ENCODE data around the gene BMP2K.

BMP2K gene

DNA sequence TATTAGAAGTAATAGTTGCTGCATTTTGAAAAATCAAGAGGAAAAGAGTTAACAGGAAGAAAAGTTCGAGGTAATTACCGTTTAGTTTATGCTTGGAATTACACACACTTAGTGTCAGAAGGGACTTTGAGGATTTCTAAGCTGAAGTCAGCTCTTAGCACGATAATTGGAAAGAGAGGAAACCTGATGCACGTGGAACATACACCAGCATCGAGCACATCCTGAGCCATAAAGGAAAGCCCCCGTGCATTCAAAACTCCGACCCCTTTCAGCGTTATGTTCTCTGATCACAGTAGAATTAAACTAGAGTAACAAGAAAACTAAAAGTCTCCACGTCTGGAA lies 163.5 kb downstream of the BMP2K start:
- DNase-seq, result no peak

DNA sequence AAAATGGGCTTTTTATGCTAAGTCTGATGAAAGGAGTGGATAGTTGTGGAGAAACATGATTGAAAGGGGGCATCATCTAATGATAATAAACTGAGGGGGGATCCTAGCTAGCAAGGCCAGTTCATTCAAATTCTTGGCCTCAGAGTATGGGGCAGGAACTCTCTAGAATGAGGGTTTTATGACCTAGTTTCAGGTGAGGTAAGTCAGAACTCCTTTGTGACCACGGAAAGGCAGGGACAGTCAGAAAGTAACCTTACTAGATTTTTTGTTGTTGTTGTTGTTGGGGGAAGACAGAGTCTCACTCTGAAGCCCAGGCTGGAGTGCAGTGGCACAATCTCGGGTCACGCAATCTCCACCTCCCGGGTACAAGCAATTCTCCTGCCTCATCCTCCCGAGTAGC lies 164.6 kb downstream of the BMP2K start:
- DNase-seq, result no peak

DNA sequence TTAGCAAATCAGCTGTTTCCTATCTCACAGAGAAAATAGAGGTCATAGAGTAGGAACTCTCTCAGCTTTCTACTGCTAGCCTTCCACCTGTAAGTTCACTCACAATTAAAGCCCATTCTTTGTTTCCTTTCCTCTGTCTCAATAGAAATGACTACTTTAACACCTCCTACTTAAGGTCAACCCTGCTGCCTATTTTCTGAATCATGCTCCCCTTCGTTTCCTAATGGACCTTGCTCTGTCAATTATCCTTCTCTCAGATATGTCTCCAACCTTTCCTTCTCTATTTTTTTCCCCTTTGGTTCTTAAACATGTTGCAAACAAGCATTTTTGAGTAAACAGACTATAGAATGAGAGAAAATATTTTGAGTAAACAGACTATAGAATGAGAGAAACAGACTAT lies 168.2 kb downstream of the BMP2K start:
- no peak for DNase-seq

DNA sequence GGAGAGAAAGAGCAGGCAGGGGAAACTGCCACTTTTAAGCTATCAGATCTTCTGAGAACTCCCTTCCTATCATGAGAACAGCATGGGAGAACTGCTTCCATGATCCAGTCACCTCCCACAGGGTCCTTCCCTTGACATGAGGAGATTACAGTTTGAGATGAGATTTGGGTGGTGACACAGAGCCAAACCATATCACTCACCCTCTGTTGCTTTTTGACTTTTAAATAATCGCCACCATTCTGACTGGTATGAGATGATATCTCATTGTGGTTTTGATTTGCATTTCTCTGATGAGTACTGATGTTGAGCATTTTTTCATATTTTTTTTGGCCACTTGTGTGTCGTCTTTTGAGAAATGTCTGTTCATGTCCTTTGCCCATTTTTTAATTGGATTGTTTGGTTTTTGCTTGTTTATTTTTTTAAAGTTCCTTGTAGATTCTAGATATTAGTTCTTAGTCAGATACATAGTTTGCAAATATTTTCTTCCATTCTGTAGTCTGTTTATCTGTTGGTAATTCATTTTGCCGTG lies 169.6 kb downstream of the BMP2K start:
- no peak for DNase-seq

DNA sequence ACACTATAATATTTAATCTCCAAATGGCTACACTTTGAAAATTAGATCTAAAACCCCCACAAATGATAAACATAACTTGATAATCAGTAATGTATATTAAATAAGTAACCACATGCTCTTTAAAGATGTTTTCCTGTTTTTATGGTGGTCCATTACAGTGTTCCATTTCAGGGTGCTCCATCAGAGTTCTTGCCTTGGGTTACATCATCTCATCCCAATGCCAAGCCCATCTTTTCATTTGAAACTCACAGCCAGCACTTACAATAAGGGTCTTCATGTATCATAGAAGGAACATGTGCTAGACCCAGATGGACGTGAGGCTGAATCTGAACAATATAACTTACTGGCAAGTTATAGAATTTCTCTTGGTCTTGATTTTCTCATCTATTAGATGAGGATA lies 173.6 kb downstream of the BMP2K start:
- peak; percentile 41 for DNase-seq

DNA sequence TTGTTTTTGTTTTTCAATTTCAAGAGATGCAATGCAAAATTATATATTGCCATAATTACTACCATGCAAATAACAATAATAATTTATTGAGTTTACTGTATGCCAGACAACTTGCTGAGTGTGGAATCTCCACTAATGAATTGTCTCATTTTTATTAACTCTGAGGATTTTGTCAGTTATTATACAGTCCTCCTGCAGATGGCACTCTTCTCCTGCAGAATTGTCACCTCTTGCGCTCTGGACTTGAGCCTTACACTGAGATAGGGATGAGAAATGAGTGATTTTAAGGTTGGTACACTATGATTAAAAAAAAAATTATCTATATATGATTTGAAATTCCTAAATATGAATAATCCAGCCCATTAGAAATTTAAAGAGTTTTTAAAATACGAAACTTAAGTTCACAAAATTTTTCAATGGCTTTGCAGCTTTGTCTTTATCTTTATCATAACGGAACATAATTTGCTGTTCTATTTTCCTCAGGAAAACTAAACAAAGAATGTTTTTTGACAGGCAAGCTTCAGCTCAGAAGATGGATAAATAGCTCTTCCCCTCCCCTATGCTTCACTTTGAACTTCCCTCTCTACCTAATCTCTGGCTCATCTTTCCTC lies 175.8 kb downstream of the BMP2K start:
- peak; percentile 57 for DNase-seq

DNA sequence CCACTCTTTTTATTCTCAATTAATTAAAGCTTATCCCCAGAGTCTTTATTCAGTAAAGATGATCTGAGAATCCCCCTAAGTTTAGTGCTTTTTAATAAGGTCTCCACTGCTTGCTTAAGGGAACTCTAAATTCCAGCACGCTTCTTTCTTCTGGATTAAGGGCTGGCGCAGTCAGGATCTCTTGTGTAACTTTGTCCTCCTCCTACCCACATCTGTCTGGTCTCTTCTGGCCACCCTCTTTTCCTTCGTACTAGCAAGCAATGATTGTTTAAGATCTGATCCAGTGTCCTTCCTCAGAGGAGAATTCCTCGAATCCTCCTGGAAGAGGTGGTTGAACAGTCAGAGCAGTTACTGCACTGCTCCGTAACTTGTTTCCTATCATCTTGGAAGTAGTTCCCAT lies 177.1 kb downstream of the BMP2K start:
- no peak for DNase-seq

DNA sequence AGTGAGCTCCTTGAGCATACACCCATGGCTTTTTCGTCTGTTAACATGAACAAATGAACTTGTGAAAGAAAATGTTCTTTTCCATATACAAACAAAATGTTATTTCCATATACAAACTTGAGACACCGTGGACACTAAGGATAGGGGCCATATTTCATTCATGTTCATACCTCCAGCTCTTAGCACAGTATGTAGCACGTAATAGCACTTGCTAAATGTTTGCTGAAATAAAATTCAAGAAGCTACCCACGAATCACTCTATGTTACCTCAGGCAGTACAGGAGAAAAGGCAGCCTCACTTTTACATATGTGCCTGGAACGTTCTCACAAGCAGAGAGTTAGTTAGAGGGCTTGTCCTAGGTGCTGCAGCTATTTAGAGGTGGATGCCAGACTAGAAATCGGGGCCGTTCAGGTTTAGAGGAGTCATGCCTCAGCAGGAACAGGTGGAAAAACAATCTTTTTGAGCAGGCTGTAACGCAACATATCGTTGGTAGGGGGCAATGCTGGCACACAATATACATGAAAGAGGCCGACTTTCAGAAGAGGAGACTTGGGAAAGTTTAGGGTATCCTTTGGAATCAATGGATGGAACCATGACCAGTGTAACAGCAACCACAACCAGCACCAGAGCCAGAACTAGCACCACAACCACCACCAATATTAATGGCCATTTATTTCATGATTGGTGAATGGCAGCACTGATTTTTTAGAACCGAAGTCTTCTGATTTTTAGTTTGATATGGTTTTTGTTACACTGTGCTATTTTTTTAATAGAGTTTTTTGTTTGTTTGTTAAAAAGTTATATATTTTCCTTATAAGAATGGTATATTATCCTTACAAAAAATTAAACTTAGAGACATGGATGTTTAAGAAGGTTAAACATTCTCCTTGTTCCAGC lies 177.9 kb downstream of the BMP2K start:
- DNase-seq, result no peak

DNA sequence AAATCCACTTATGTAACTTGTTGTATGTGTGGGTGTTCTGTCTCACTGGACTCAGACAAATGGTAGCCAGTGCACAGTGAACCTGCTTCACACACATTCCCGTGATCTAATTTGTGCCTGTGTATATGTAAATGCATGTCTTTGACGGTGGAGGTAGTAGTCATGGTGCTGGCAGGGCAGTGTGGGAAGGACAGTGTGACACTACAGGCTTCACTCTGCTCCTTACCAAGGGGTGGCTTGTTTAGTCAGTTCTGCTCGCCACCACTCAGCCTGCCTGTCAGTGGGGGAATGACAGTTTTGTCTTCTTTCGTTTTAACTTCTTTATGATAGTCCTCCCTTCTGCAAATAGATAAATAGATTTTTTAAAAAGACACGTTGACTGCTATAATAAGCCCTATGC lies 180.8 kb downstream of the BMP2K start:
- DNase-seq, result no peak

DNA sequence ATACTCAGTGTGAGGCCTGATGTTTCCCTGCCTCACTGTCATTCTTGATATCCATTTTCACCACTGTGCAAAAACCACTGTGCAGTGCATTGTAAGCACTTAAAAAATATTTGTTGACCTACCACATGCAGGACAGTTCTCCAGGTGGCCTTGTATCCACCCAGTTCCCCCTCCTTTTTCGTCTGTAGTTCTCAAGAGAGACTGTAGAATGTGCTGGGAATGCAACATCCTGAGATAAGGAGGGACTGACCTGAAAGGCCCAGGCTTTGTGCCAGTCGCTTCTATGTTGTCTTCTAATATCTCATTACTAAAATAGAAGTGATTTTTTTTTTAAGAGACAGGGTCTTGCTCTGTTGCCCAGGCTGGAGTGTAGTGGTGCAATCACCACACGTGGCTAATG lies 184.8 kb downstream of the BMP2K start:
- no peak for DNase-seq
